Kidney (tissue), 14 donors: Measurements from ENCODE around the gene CAP1. TPM values are rescaled to one million over a fixed set of nuclear protein-coding genes. Genes with fewer than 3 reads are reported as not detected.

Experiments
- DNase-seq, 5 donors: peaks; one replicate each; pipeline ENCODE4 v3.0.0-alpha.2; 2013 to 2020
- FAIRE-seq: peaks from 2 replicates; lab custom pipeline; 2012; peaks lifted over from hg19 to GRCh38; lab: Jason Lieb, UNC
- H3K27ac ChIP-seq, 2 donors: one replicate each; pipeline ENCODE4 v1.7.0; 2013; ENCODE audit warnings: low read depth in 2 of 2, low read length in 2 of 2, inconsistent platforms in 1 of 2
- H3K27me3 ChIP-seq: one replicate; pipeline ENCODE4 v1.7.1; 2013; ENCODE audit warnings: low read length, inconsistent platforms; ENCODE audit not compliant: control insufficient read depth, insufficient read depth
- H3K36me3 ChIP-seq, 3 donors: one replicate each; pipeline versions ENCODE4 v1.7.0 to v1.7.1; 2013; ENCODE audit warnings: low read length in 3 of 3, control low read depth in 1 of 3, inconsistent platforms in 1 of 3; ENCODE audit not compliant: insufficient read depth in 3 of 3, control insufficient read depth in 2 of 3
- H3K4me1 ChIP-seq, 3 donors: one replicate each; pipeline versions ENCODE4 v1.7.0 to v1.7.1; 2013; ENCODE audit warnings: low read length in 3 of 3, inconsistent platforms in 1 of 3, low read depth in 1 of 3; ENCODE audit not compliant: control insufficient read depth in 2 of 3, insufficient read depth in 2 of 3
- H3K4me3 ChIP-seq, 3 donors: one replicate each; pipeline versions ENCODE4 v1.7.0 to v1.8.1; 2013; ENCODE audit warnings: low read length in 3 of 3, control low read depth in 1 of 3, inconsistent platforms in 1 of 3
- H3K9ac ChIP-seq, 3 donors: one replicate each; pipeline versions ENCODE4 v1.7.0 to v1.7.1; 2013; ENCODE audit warnings: low read length in 3 of 3, control low read depth in 1 of 3, inconsistent platforms in 1 of 3
- H3K9me3 ChIP-seq, 3 donors: one replicate each; pipeline versions ENCODE4 v1.7.0 to v1.7.1; 2013; ENCODE audit warnings: low read length in 3 of 3, control low read depth in 1 of 3, inconsistent platforms in 1 of 3; ENCODE audit not compliant: control insufficient read depth in 2 of 3, insufficient read depth in 1 of 3
- CTCF ChIP-seq: IDR thresholded peaks from 3 replicates; pipeline ENCODE4 v1.5.1; 2012; ENCODE audit warnings: mild to moderate bottlenecking, moderate library complexity, borderline replicate concordance; ENCODE audit not compliant: insufficient read depth; ENCODE audit errors: extremely low read depth
- intact Hi-C: fragments of 100-400 bp; cut with DNase I; formaldehyde crosslinking; loops from one replicate; pipeline ENCODE4 v1.11.1; 2022
- polyA plus RNA-seq: library from polyadenylated mRNA; stranded (reverse); fragments of 350-450 nt; fragmentation: Illumina TruSeq; extraction: RNeasy Lipid Tissue Mini Kit (QIAGEN cat#74804); gene quantifications from one replicate; pipeline ENCODE4 v1.2.3, GENCODE V29; 2014; ENCODE audit warnings: low read depth, low replicate concordance; ENCODE audit not compliant: insufficient read depth
- total RNA-seq: library from RNA; stranded (reverse); fragmentation: NEBNext Ultra II Directional; extraction: Animal tissue kit (Norgen Biotek cat#: 25700); gene quantifications from one replicate; pipeline ENCODE4 v1.2.1, GENCODE V29; 2021
- donor health status: control.
- donor health status: control.
- donor health status: control.
- donor health status: control.
- donor health status: control.
- donor health status: DM: yes; HTN: yes; CAD: no.
- donor health status: Normal renal cell carcinoma (clear cell type).

CAP1 gene
- total and polyA plus RNA-seq, 2 donors from 2014 or later: 128 to 328 TPM

- Histone ChIP-seq H3K9me3 (no peaks in the 10 kb centered on the region), H3K4me3 (no peak overlapping the region), H3K27ac (peak overlapping the region in 1 of 2 donors; percentile 96), H3K4me1 (peaks cover 3 to 22% (median 16%) of the 10 kb centered on the region in 3 donors), H3K36me3 (no peaks in the 10 kb centered on the region), H3K27me3 (no peaks in the 10 kb centered on the region), H3K9ac (no peak overlapping the region)
- DNase-seq (peak in 1 of 5 donors; percentile 32), FAIRE-seq (no peak)
- no peak for TF ChIP-seq CTCF
- intact Hi-C loops: no loop called here
These were observed 1.8 kb upstream of the CAP1 start for GRCh38 chr1:40038697-40039096.

GRCh38 chr1:40039245-40039756, 1.2 kb upstream of the CAP1 start:
- Histone ChIP-seq H3K36me3 (no peaks in the 10 kb centered on the region), H3K27me3 (no peaks in the 10 kb centered on the region), H3K4me3 (peak overlapping the region; percentile 67 to 100 (median 82)), H3K9me3 (no peaks in the 10 kb centered on the region), H3K4me1 (peaks cover 3 to 22% (median 16%) of the 10 kb centered on the region in 3 donors), H3K27ac (peak overlapping the region; percentile 96 to 99), H3K9ac (peak overlapping the region; percentile 74 to 98 (median 95))
- FAIRE-seq (no peak), DNase-seq (peak in 1 of 5 donors; percentile 78)
- intact Hi-C loops: no loop called here
- TF ChIP-seq CTCF: peak; percentile 12

DNA sequence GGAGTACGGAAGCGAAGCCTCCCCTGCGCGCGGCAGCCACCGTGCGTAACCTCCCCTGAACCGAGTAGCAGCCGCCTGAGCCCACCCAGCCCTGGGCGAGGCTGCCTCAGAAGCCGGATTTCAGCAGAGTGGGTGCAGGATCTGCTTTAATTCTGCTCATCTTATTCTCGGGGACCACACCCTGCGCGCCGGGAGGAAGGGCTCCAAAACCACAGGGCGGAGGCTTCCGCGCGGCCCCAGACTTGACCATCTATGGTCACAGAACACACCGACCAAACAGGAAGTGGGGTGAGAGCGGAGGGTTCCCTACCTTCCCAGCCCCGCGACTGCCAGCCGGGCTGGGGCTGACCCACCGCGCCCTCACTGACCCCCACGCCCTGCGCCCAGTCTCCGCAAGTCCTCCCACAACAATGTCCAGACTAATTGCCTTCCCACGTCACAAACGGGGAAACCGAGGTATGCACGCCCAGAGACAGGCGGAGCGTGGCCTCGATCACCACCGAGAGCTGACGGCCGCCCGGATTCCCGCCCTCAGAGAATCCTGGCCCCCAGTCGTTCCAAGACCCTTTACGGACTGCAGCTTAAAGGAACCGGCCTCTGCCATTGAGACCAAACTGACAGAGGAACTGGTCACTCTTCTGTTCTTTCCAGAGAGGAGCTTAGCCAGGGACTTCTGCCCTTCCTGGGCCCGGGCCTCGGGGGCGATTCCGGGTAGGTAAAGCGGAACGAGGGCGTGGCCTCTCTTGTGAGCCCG, 595 bp upstream of the CAP1 start:
- FAIRE-seq: no peak
- H3K4me1 ChIP-seq: peaks cover 3 to 22% (median 16%) of the 10 kb centered on the region in 3 donors
- intact Hi-C loops: no loop called here
- peak overlapping the region; percentile 96 to 99 for H3K27ac ChIP-seq
- peak overlapping the region; percentile 67 to 100 (median 82) for H3K4me3 ChIP-seq
- H3K36me3 ChIP-seq: no peaks in the 10 kb centered on the region
- TF ChIP-seq CTCF: no peak
- H3K9ac ChIP-seq: peak overlapping the region; percentile 74 to 98 (median 95)
- no peaks in the 10 kb centered on the region for H3K9me3 ChIP-seq
- no peaks in the 10 kb centered on the region for H3K27me3 ChIP-seq
- peak in 4 of 5 donors; percentile 72 to 97 (median 82) for DNase-seq
